Mesendoderm (in vitro differentiated cells): ENCODE results near the gene HJV.
"Not testable (repeated sequence)": the region's sequence is repeated elsewhere in the genome, so short reads cannot be mapped to it uniquely, and the experiment has no call there.

Experiments
- DNase-seq: peaks from one replicate; pipeline ENCODE4 v3.0.0; 2013
- H2AK5ac ChIP-seq: 2 replicates; pipeline ENCODE4 v1.6.1; 2013; ENCODE audit warnings: low read length, inconsistent platforms
- H2BK120ac ChIP-seq: 2 replicates; pipeline ENCODE4 v1.6.1; 2013; ENCODE audit warnings: low read depth, mild to moderate bottlenecking, low read length, moderate library complexity, mixed read lengths
- H2BK15ac ChIP-seq: replicated peaks from 2 replicates; pipeline ENCODE4 v1.6.1; 2013; ENCODE audit warnings: low read depth, mild to moderate bottlenecking, moderate library complexity
- H2BK5ac ChIP-seq: 2 replicates; pipeline ENCODE4 v1.6.1; 2013; ENCODE audit warnings: low read length, inconsistent platforms
- H3K18ac ChIP-seq: 2 replicates; pipeline ENCODE4 v1.6.1; 2013; ENCODE audit warnings: mild to moderate bottlenecking, low read length, mixed read lengths
- H3K23ac ChIP-seq: one replicate; pipeline ENCODE4 v1.6.1; 2013; ENCODE audit warnings: low read length
- H3K27ac ChIP-seq: 2 replicates; pipeline ENCODE4 v1.5.1; 2013; ENCODE audit warnings: low read depth, mild to moderate bottlenecking, inconsistent platforms, low read length, moderate library complexity
- H3K27me3 ChIP-seq: 2 replicates; pipeline ENCODE4 v1.6.1; 2013; ENCODE audit warnings: low read length, control low read depth, mild to moderate bottlenecking, inconsistent platforms; ENCODE audit not compliant: insufficient read depth, poor library complexity
- H3K36me3 ChIP-seq: 2 replicates; pipeline ENCODE4 v1.6.1; 2013; ENCODE audit warnings: low read length, inconsistent platforms; ENCODE audit not compliant: control insufficient read depth, insufficient read depth
- H3K4ac ChIP-seq: one replicate; pipeline ENCODE4 v1.6.1; 2013; ENCODE audit warnings: low read depth, mild to moderate bottlenecking, low read length, moderate library complexity
- H3K4me1 ChIP-seq: 2 replicates; pipeline ENCODE4 v1.6.1; 2013; ENCODE audit warnings: low read depth, low read length, inconsistent platforms; ENCODE audit not compliant: control insufficient read depth
- H3K4me2 ChIP-seq: 2 replicates; pipeline ENCODE4 v1.6.1; 2013; ENCODE audit warnings: low read length
- H3K4me3 ChIP-seq: 2 replicates; pipeline ENCODE4 v1.5.1; 2013; ENCODE audit warnings: mild to moderate bottlenecking, low read length
- H3K56ac ChIP-seq: one replicate; pipeline ENCODE4 v1.6.1; 2013; ENCODE audit warnings: low read length
- H3K79me1 ChIP-seq: 2 replicates; pipeline ENCODE4 v1.6.1; 2013; ENCODE audit warnings: low read length, inconsistent platforms
- H3K79me2 ChIP-seq: 2 replicates; pipeline ENCODE4 v1.6.1; 2013; ENCODE audit warnings: mild to moderate bottlenecking, low read length; ENCODE audit not compliant: control insufficient read depth, insufficient read depth
- H3K9ac ChIP-seq: 2 replicates; pipeline ENCODE4 v1.6.1; 2013; ENCODE audit warnings: low read length, inconsistent platforms
- H4K5ac ChIP-seq: one replicate; pipeline ENCODE4 v1.6.1; 2013; ENCODE audit warnings: low read length
- H4K8ac ChIP-seq: one replicate; pipeline ENCODE4 v1.6.1; 2013; ENCODE audit warnings: low read depth, mild to moderate bottlenecking, control low read depth, low read length, moderate library complexity
- WGBS: extraction: QIAGEN DNeasy Blood & Tissue Kit; methylation state at CpG from one replicate; pipeline ENCODE4 v1.1.7; 2013; ENCODE audit warnings: low lambda C conversion rate, missing lambda C conversion rate; ENCODE audit not compliant: insufficient coverage; ENCODE audit errors: extremely low coverage; 5-methylcytosine and 5-hydroxymethylcytosine counted together

Gene HJV

DNA sequence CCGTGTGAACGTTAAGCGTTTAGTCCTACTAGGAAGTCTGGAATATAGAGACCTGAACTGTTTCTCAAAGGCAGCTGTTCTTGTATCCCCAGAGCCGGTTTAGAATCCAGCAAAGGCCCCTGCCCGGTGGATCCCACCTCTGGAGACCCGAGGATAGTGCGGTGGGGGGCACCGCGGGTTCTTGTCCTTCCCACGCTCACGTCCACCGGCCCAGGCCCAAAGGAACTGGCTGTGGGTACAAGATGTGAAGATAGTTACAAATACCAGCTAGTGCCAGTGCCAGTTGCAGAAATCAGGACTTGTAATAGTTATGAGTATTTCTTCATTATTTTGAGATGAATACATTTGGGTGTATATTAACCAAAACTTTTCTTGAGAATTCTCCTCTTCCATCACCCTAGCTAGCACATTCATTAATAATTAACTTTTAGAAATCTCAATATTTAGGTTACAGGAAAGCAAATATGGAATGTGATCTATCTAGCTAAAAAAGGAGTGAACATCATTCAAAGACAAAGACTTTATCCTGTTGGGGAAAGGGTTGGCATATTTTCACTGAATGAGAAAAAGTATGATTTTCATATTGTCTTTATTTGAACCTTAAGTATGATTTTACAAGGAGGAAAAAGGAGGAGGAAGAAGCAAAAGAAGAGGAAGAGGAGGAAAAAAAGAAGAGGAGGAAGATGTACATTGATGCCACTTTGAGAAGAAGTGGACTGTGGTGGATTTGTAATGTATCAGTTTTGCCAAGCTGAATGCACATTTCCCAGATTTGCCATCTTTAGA lies 28.5 kb upstream of the HJV start:
- not testable (repeated sequence) for H3K4me3 ChIP-seq, H2BK120ac ChIP-seq, H2BK15ac ChIP-seq, H3K23ac ChIP-seq, H3K4me1 ChIP-seq, H3K36me3 ChIP-seq, DNase-seq, H3K9ac ChIP-seq, H3K27me3 ChIP-seq, H3K27ac ChIP-seq, H3K4ac ChIP-seq, H3K56ac ChIP-seq, H2BK5ac ChIP-seq, H4K5ac ChIP-seq, H4K8ac ChIP-seq, H3K79me1 ChIP-seq, H3K79me2 ChIP-seq, H2AK5ac ChIP-seq, H3K18ac ChIP-seq, H3K4me2 ChIP-seq
- WGBS: no CpG with 5 or more reads among the region's 12 CpGs

DNA sequence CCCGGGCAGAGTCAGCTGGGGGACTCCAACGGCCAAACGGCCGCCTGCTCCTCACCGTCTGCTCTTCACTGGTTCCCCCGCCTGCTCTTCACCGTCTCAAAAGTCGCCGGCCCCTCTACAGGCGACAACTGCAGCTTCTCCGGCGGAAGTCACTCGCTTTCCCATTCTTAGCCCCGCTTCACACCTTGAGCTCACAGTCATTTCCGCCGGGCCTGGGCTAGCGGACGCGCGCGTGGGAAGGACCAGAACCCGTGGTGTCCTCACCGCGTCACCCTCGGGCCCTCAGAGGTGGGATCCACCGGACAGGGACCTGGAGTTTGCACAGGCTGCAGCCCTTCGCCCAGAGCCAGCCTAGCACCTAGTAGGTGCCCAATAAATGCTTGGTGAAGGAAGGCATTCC lies 27.9 kb upstream of the HJV start:
- no peak overlapping the region for H3K27ac ChIP-seq
- no peak overlapping the region for H4K5ac ChIP-seq
- DNase-seq: no peak
- no peak overlapping the region for H4K8ac ChIP-seq
- no peak overlapping the region for H2BK120ac ChIP-seq
- H3K23ac ChIP-seq: no peak overlapping the region
- H2AK5ac ChIP-seq: no peak overlapping the region
- H3K4me1 ChIP-seq: no peaks in the 10 kb centered on the region
- no peak overlapping the region for H3K9ac ChIP-seq
- H3K36me3 ChIP-seq: no peaks in the 10 kb centered on the region
- H2BK15ac ChIP-seq: no peak overlapping the region
- H3K4ac ChIP-seq: no peak overlapping the region
- H3K79me1 ChIP-seq: no peaks in the 10 kb centered on the region
- no peaks in the 10 kb centered on the region for H3K79me2 ChIP-seq
- WGBS: no CpG with 5 or more reads among the region's 27 CpGs
- H3K4me3 ChIP-seq: no peak overlapping the region
- no peak overlapping the region for H2BK5ac ChIP-seq
- H3K56ac ChIP-seq: no peak overlapping the region
- H3K27me3 ChIP-seq: no peaks in the 10 kb centered on the region
- no peak overlapping the region for H3K18ac ChIP-seq
- no peak overlapping the region for H3K4me2 ChIP-seq

DNA sequence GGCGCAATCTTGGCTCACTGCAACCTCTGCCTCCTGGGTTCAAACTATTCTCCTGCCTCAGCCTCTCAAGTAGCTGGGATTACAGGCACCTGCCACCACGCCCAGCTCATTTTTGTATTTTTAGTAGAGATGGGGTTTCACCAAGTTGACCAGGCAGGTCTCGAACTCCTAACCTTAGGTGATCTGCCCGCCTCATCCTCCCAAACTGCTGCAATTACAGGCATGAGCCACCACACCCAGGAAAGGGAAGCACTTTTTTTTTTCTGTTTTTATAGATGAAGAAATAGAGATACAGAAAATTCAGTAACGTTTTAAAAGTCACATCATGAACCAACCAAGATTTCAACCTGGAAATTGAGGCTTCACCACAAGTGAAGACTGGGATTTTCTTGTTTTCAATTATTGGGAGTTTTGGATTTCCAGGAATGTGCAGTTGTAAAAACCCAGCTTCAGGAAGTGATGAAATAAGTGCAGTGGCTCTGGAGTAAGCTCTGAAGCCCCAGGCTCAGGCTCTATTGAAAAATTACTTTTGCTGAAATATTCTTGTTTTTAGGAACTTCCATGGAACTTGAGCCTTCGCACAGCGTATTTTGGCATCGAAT lies 27.1 kb upstream of the HJV start:
- H3K18ac ChIP-seq, H2BK15ac ChIP-seq, H3K36me3 ChIP-seq, H2BK5ac ChIP-seq, H3K27ac ChIP-seq, H3K27me3 ChIP-seq, H3K23ac ChIP-seq, H3K79me1 ChIP-seq, H4K5ac ChIP-seq, H3K4me2 ChIP-seq, H4K8ac ChIP-seq, DNase-seq, H3K79me2 ChIP-seq, H3K56ac ChIP-seq, H3K4ac ChIP-seq, H3K4me3 ChIP-seq, H2BK120ac ChIP-seq, H3K9ac ChIP-seq, H2AK5ac ChIP-seq, H3K4me1 ChIP-seq: not testable (repeated sequence)
- WGBS: no CpG with 5 or more reads among the region's 8 CpGs

DNA sequence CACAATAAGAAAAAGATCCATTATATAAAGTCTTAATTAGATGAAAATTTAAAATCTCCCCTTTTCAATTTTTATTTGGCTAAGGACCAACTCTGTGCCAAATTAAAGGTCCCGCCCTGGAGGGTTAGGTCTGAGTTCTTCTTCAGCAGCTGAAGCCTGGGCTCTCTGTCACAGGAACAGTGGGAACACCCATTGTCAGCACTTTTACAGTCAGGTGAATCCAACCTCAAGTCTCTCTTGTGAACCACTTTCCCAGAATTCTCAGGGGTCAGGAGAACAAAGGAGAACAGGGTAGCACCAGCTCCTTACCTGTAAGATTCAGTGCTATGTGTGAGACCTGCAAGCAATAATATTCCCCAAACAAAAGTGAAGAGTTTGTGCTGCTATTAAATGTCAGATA lies 25.1 kb upstream of the HJV start:
- H3K23ac ChIP-seq: no peak overlapping the region
- DNase-seq: no peak
- no peak overlapping the region for H2AK5ac ChIP-seq
- H3K27ac ChIP-seq: no peak overlapping the region
- H3K79me1 ChIP-seq: no peaks in the 10 kb centered on the region
- H2BK15ac ChIP-seq: no peak overlapping the region
- no peak overlapping the region for H2BK120ac ChIP-seq
- no CpG with 5 or more reads among the region's 1 CpG for WGBS
- H3K36me3 ChIP-seq: no peaks in the 10 kb centered on the region
- no peak overlapping the region for H3K4me2 ChIP-seq
- H3K9ac ChIP-seq: no peak overlapping the region
- H3K27me3 ChIP-seq: no peaks in the 10 kb centered on the region
- H3K4me1 ChIP-seq: no peaks in the 10 kb centered on the region
- H3K79me2 ChIP-seq: no peaks in the 10 kb centered on the region
- H4K5ac ChIP-seq: no peak overlapping the region
- H2BK5ac ChIP-seq: no peak overlapping the region
- H4K8ac ChIP-seq: no peak overlapping the region
- H3K4me3 ChIP-seq: no peak overlapping the region
- no peak overlapping the region for H3K4ac ChIP-seq
- no peak overlapping the region for H3K56ac ChIP-seq
- no peak overlapping the region for H3K18ac ChIP-seq

DNA sequence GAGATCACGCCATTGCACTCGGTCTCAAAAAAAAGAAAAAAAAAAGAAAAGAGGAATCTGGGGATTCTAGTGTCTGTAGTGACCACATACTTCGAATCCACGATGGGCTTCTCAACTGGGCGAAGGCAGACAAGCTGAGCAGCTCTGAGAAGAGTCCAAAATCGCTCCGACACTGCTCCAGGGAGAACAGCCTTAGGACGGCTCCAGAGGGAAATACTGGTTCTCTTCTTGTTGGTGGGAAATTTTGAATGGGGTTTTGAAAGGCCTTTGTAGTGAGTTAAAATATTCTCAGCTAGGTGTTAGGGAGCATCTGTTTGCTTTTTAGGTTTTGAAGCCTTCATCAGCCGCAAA lies 18.3 kb upstream of the HJV start:
- no peak overlapping the region for H2AK5ac ChIP-seq
- no peak overlapping the region for H3K18ac ChIP-seq
- H3K79me1 ChIP-seq: no peaks in the 10 kb centered on the region
- H3K23ac ChIP-seq: no peak overlapping the region
- H4K5ac ChIP-seq: no peak overlapping the region
- no peak overlapping the region for H3K56ac ChIP-seq
- no peaks in the 10 kb centered on the region for H3K79me2 ChIP-seq
- H3K9ac ChIP-seq: no peak overlapping the region
- H3K4me3 ChIP-seq: no peak overlapping the region
- no peak overlapping the region for H3K27ac ChIP-seq
- H3K27me3 ChIP-seq: no peaks in the 10 kb centered on the region
- H2BK120ac ChIP-seq: no peak overlapping the region
- H2BK15ac ChIP-seq: no peak overlapping the region
- no peaks in the 10 kb centered on the region for H3K4me1 ChIP-seq
- no peak overlapping the region for H3K4me2 ChIP-seq
- H2BK5ac ChIP-seq: no peak overlapping the region
- no CpG with 5 or more reads among the region's 9 CpGs for WGBS
- no peaks in the 10 kb centered on the region for H3K36me3 ChIP-seq
- H3K4ac ChIP-seq: no peak overlapping the region
- no peak for DNase-seq
- H4K8ac ChIP-seq: no peak overlapping the region
